ENCODE data around the gene HES3.

Gene HES3

GRCh38 chr1:6281511-6282402 lies 37.8 kb downstream of the HES3 start:
- no peak for DNase-seq

GRCh38 chr1:6282577-6283270 lies 38.7 kb downstream of the HES3 start:
- no peak for DNase-seq

DNA sequence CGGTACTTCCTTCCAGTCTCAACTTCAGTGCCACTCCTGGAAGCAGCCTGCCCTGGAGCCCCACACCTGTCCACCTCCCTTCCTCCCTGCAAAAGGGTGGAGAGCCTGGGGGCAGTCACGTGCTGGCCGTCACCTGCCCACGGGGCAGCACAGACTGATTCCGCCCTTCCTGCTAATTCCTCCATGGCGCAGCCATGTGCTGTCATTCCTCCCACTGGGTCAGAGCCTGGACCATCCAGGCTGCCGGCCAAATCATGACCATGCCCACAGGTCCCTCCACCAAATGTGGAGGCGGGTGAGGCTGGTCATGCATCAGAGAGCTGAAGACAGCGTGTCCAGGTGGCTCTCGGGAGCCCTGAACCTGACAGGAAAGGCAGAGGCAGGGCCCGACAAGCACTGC lies 41.4 kb downstream of the HES3 start:
- DNase-seq = no peak

DNA sequence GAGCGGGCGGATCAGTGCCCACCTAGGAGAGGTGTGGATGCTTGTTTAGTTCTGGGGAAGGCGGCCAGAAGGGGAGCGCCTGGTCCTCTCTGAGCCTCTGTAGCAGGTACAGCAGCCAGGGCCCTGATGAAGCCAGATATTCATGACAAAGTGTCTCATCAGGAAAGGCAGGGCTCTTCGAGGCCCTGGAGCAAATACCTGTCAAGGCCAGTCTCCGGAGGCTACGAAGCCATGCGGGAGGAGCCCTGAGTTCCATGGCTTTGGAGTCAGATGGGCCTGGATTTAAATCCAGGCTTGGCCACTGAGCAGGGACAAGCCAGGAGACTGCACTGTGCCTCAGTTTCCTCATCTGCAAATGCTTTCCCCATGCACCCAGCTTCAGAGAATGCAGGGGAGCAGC lies 42.3 kb downstream of the HES3 start:
- no peak for DNase-seq

DNA sequence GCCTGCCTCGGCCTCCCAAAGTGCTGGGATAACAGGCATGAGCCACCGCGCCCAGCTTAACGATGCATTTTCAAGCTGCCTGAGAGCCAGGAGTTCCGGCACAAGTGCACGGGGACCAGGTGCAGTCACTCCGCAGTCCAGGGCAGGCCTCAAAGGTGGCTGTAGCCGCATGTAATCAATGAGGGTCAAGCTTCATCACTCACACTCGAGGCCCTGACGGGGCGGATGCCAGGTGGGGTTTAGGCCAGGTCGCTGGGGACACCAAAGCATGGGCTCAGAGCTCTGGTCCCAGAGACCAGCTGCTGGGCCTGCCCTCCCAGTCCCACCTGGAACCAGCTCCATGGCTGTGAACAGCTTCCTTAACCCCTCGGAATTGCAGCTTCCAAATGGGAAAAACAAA lies 43.0 kb downstream of the HES3 start:
- no peak for DNase-seq

DNA sequence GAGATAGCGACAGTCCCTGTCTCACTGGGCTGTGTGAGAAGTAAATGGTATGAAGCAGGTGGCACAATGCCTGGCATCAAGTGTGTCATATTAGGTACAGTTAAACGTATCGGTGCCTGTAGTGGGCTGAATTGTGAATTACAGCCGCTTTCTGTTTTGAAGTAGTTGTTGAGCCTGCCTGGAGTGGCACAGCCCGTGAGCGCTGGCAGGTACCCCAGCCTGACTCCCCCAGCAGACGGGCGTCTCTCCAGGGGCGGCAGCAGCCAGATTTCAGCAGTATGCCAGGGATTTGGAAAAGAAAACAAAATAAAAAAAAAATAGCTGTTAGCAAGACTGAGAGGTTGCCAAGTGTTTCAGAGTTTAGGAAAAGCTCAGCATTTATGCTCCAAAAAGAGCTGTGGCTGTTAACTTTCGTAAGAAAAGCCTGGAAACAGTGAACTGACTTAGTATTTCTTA lies 43.5 kb downstream of the HES3 start:
- DNase-seq = no peak

- DNase-seq = no peak
These were observed 44.0 kb downstream of the HES3 start for GRCh38 chr1:6288026-6288425.

DNA sequence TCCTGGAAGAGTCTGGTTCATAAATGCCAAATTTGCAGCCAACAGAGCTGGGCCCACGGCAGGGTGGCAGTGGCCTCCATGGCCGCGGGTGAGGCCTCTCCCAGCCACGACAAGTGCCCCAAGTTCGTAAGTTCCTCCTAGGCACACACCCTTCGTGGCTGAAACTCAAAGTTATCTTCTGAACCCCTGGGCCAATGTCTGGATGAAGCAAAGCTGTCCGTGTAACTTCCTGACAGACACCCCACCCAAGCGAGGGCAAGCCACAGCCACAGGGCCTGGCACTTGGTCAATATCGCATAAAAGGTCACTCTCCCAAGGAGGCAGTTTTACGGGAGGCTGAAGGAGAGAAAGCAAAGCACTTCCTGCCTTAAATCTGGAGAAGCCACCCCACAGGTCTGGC lies 44.7 kb downstream of the HES3 start:
- DNase-seq = no peak

- no peak for DNase-seq
These were observed 48.1 kb downstream of the HES3 start for GRCh38 chr1:6292102-6292501.

GRCh38 chr1:6294080-6294889 lies 50.3 kb downstream of the HES3 start:
- DNase-seq = no peak

GRCh38 chr1:6294890-6295556 lies 51.0 kb downstream of the HES3 start:
- no peak for DNase-seq
